Measurements from ENCODE around the gene FXYD2.

Gene FXYD2

DNA sequence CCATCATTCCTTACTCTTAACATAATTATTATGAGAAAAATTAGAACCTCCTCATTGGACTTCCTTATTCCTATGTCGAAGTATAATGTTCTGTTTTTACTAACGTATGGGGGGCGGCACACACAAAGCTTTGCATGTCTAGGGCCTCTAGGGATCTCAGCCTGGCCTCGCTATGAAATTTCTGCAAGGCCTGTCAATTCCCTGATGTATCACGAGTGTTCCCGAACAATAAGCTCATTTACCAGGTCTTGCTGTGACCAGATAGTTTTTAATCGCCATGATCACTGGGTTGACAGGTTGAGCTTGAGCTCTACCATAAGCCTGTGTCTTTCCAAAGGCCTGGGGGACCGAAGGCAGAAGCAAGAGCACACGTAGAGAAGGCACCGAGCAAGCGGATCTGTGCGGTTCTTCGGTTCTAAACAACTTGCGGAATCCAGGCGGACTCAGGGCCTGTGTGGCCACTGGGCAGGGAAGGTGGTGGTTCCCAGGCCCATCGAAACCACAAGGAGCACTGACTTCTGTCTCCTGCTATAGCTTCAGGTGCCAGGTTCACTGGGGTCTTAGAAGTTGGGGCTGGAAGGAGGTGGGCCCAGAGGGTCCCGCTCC is 10.4 kb upstream of the FXYD2 start:
- no peak for DNase-seq

DNA sequence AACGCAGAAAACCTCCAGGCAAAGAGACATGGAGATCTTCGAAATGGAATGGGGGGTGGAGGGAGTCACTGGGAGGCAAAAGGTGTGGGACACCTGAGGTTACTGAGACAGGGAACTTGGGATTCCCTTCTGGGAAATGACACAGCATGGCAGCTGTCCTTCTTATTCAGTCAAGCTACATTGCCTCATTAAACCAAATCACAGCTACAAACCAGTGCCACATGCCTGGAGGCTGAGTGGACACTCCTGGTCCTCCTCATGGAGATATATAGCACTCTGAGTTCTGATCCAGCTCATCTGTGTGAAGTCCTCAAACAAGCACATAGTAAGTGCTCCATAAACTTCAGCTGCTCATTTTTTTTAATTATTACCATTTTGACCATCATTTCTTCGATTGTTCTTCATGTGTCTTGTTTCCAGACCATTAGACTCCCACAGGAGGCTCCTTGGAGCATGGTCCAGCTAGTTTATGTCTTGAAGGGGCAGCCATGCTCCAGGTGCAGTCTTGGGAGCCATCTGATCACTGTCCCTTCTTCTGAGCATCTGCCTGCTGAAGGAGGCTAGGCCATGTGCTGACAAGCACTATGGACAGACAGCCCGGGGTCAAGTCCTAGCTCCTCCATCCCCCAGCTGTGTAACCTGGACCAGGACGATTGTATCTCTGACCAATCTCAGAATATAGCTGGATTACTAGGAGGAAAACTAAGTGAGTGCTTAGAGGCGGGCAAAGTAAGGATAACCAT is 9.7 kb upstream of the FXYD2 start:
- peak in 1 of 2 donors; percentile 10 for DNase-seq

DNA sequence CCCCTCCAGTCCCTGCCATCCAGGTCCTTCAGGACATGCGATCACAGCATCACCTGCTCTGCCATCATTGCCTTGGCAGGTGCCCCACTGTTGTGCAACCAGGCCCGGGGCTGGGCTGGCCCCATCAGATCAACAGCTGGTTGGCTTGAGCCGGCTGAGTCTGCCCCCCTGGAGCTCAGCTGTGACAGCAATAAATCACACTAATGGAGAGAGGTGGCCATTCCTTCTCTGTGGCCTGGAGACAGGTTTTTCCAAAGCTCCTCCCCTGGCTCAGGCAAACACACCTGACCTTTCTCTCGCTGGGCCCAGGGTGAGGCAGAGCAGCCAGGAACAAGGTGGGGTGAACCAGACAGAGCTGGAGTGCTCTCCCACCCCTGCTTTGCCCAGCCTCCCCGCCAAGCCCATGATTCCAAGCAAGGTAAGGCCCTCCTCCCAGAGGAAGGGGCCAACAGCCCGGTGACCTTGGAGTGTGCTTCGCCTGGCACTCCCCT is 8.9 kb upstream of the FXYD2 start:
- DNase-seq, result peak in 1 of 2 donors; percentile 10

DNA sequence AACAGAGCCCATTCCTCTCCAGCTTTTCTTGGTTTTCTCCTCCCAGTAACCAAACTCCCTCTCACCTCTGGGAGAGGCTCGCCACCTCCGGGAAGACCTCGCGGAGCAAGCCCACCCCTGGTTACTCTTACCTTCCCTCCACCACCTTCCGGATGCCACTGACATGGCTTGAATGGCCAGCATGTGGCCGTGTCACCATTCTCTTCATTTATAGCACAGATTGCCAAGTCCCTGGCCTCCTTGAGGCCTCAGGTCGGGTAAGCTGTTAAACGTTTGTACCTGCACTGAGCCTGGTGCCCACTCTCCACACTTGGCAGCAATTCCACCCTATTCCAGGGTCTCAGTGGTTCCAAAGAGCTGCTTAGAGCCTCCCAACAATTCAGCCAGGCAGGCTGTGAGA is 8.0 kb upstream of the FXYD2 start:
- DNase-seq, result peak in 1 of 2 donors; percentile 13

DNA sequence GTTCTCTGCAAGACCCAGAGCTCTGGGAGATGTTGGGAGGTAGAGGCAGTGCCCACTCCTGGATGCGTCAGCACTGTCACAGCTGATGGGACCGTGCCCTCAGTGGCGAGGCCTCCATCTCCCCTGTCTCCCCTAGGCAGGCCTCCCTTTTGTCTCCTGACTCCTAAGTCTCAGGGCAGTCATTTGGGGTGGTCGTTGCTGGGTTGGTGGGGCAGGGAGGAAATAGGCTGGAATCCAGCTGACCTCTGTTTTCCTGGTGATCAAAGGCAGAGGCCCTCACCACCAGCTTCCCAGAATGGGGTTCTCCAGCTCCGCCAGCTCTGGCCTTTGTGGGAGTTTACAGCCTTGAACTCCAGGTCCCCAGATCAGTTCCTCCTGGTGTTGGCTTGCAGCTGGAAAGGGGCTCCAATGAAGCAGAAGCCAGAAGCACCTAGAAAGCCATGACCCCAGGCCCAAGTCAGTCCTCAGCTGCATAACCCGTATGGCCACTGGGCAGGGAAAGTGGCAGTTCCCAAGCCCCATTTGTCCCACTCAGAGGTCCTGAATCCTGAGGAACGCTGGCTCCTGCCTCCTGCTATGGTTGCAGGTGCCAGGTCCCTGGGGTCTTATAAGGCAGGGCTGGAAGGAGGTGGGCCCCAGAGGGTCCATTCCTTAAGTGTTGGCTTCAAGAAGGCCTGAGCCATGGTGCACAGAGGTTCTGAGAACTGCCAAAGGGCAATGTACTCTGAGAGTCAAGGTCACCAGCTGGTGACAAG is 7.3 kb upstream of the FXYD2 start:
- peak in 1 of 2 donors; percentile 13 for DNase-seq

DNA sequence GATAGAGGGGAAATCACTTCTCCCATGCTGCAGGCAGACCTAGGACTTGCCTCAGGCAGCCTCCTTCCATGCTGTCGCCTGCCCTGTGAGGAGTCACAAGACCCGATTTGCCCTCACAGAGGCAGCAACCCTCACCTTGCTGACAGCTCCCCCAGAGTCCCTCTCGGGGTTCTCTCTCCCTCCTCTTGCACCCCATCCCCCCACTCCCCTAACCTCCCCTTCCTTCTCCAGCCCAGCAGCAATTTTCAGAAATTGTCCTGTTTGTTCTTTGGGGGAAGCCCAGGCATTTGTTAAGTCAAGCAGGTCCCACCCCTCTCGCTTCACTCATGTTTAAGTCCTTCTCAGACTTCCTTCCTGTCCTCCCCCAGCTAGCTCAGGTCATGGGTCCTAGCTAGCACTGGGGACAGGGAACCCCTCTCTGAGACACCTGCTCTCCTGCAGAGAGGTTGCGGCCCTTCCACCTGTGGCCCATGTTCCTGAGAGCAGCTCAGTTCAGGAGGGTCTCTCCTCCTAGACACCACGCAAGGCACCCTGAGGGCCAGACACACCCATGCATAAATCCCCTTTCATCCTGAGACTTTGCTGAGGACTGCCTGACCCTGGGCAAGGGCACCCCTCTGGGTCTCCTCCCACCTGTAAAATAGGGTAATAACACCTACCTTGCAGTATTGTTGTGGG is 6.3 kb upstream of the FXYD2 start:
- DNase-seq, result peak in 1 of 2 donors; percentile 17

DNA sequence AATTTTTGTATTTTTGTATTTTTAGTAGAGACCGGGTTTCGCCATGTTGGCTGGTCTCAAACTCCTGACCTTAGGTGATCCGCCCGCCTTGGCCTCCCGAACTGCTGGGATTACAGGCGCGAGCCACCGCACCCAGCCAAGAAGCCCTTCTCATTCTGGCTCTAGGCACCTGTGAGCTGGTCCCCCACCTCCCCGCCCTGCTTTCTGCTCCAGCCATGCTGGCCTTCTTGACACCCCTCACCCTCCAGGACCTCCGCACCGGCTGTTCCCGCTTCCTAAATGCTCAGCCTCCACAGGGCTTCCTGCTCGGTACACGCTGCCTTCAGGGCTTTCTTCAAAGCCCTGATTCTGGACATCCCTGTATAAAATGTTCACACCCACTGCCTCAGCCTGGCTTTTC is 5.5 kb upstream of the FXYD2 start:
- peak in 1 of 2 donors; percentile 15 for DNase-seq

DNA sequence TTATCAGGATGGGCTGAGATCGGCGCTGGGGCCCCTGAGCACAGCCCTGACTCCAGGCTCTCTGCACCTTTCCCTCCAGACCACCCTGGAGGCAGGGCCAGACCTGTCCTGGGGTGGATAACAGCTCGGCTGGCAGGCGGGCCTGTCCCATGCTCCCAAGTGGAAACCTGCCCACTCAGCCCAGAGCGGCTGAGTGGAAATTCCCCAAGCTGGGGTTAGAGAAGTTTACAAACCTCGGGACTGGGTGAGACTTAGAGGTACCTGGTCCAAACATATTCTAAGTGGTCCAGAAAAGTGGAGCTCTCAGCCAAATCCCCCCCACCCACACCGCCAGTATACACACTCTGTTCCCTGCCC is 4.8 kb upstream of the FXYD2 start:
- peak in 1 of 2 donors; percentile 16 for DNase-seq

DNA sequence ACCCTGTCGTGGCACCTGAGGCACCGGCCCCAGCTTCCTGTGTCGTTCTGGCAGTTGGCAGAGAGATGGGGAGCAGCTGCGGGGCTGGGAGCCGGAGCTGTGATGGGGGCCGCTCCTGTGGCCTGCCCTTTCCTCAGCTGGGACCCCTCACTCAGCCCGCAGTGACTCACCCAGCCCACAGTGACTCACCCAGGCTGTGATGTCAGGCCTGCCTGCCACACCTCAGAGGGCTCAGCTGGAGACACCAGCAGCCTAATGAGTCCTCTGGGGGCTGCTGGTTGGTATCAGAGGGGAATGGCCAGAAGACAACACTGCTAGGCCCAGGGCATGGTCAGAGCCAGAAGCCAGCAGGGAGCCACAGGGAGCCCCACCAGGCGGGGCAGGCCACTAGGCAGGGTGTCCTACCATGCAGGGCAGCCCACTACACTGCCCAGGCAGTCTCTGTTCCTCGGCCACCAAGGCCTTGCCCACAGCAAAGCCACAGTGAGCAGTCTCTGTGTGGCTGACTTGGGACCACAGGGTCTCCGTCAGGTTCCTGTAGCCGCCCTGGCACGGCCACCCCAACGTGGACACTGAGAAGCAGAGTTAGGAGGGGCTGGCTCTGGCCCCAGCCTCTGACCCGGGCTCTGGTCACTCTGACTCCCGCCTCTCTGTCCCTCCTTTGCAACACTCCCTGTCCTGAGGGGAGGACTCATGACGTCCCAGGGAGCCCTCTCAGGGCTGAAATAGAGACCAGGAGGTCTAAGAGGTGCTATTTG is 4.2 kb upstream of the FXYD2 start:
- DNase-seq, result peak; percentile 82 to 85

DNA sequence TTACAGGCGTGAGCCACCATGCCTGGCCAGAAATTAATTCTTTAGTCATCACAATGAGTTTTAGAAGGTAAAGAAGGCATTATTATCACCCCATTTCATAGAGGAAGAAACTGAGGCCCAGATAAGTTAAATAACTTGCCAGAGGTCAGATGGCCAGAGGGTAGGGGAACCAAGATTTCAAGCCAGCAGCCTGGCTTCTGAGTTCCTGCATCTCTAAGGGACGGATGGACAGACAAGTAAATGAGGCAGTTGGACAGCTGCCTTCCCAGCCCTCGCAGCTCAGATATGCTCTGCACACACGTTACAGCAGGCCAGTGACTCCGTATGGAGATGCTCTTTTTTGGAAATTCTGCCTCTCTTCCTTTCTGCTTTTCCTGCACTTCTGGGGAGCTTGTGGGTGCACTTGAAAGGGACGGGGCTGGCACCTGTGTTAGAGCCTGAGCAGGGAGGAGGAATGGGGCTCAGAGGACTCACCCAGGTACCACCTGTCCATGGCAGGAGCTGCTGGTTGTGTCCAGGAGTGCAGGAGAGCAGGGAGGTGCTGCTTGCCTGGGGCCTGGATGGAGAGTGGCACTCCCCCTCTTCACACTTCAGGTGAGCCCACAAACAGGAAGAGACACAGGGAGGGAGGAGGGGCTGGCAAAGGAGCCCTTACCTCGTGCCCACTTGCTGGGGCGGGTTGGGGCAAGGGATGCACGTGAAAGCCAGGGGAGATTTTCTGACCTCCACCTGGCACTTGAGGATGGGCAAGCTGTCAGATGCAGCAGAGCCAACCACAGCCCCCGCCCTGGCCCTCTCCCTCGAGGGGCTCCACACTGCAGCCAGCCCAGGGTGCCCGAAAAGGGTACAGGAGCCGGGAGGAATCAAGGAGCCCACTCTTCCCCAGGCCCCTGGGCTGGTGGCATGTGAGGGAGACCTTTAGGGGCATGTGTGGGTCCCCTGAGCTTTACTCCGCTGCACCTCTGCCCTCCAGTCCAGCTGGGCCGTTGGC is 3.3 kb upstream of the FXYD2 start:
- peak in 1 of 2 donors; percentile 18 for DNase-seq

DNA sequence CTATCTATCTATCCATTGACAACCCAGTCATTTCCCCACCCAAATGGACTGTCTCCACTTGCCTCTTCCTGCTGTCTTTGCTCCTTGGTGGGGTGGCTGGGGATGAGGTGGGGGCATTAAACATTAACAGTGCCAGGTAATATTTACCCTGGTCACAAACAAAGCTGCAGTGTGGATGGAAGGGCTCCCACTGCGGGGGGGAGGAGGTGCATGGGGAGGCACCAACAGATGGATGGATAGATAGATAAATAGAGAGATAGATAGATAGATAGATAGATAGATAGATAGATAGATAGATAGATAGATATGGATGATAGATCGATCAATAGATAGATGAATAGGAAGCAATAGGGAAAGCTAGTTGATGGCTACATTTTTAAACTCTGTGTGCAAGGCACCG is 2.3 kb upstream of the FXYD2 start:
- DNase-seq, result no peak

DNA sequence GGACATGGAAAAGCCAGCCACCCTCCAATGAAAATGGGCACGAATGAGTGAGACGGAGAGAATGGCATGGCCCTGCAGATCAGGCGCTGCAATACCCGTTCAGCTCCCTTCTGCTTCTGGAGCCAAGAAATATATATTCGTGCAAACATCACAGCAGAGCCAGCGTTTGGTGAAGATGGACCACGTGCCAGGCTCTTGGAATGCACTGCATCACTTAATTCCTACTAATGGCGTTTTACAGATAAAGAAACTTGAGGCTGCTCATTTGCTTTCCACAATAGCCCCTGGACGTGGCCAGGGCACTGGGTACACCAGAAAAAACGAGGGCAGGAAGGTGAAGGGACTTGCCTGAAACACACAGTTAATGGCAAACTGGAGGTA is 1.6 kb upstream of the FXYD2 start:
- no peak for DNase-seq

DNA sequence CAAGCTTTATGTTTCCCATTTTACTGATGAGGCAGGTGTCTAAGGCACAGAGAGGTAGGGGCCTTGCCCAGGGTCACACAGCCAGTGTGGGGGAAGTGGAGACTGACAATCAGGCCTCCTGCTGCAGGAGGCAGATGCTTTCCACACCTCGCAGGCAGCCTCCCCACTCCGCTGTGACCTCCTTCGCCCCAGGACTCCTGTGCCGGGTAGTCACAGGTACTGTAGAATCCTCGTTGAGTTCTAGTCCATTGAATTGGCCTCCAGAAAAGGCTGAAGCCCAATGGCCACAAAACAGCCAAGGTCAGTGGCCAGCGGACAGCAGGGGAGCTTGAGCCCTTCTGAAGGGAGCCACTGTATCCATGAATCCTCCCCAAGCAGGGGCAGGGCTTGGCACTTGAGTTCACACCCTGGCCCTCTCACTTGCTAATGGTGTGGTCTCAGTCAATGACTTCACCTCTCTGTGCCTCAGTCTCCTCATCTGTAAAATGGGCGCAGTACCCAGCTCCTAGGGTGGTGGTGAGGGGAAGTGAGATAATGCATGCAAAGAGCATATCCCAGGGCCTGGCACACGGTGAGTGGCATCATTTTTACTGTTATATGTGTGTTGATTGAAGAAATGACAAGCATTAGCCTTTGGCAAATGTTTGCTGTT is 1.1 kb upstream of the FXYD2 start:
- DNase-seq, result no peak

DNA sequence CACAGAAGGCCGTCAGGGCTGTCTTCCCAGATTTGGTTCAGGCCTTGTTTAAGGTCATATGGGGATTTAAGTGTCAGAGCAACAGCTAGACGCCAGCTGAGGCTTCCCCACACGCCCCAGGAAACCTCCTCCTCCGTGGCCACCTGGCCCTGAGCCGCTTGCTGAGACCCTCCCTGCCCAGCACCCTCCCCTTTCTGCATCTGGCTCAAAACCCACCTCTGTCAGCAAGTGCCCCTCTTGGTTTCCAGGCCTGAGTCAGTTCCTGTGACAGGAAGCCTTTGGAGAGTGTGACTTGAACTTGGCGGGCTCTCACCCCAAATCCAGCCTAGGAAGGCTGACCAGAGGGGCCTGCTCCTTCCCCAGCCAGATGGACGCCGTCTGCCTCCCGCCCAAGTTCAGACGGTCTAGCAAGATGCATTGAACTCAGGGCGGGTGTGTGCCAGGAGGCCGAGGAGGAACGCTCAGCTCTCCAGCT is 561 bp downstream of the FXYD2 start:
- DNase-seq, result no peak

DNA sequence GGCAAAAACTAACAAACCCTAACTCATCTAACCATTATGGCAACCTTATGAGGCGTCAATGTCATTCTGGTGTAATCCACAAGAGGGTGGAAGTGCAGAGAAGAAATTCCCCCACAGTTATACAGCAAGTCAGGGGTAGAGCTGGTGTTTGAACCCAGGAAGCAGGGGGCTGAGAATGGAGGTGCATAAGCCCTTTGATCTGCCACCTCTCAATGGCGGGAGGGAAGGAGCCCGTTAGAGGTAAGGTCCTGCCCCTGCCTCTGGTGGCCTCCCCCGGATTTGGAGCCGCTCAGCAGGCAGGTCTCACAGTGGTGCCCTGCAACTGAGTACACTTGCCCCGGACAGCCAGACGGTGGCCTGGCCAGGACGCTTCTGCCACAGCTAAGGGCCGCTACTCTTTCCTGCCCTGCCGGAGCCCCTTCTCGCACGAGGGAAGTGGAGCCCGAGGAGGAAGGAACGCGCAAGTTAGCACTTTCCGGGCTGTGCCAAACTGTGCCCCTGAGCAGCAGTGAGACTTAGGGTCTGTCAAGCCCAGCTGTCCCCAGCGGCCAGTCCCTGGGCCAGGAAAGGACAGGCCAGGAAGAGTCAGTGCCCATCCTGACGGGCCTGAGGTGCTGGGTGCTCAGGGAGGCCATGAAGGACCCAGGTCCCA is 1.1 kb downstream of the FXYD2 start:
- no peak for DNase-seq

DNA sequence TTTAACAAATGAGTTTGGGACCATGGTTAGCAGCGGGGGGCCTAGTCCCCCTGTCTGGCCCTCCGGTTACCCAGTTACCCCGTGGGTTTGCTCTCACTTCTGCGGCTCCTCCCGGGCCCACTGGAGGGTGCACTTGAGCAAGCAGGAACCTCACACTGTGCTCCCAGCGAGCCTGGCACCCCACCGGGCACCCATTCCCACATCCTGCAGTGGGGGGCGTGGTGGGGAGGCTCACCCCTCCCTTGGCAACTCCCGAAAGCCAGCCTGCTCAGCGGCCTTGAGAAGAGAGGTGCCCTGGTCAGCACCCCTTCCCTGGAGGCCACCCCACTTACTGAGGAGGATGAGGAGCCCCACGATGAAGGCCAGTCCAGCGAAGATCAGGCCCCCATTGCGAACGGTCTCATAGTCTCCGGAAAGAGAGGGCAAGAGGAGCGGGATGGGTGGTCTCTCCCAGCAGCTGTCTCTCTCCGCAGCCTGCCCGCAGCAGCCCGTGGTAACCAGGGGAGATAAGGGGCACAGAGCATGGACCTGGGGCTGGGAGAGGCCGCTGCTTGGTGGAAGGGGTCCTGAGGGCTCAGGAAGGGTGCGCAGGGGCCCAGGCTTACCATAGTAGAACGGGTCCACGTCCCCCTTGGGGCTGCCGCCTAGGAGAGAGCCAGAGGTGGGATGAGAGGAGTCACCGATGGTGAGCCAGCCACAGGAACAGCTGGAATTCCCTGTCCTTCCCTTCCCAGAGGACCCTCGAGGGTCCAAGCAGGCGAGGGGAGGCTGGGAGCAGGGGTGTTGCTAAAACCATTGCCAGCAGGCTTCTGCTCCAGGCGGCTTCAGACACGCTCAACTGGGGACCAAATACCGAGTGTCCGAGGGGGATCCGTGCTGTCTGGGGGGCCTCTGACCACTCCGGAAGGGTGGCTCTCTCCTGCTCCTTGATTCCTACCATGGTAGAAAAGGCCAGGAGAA is 2.2 kb downstream of the FXYD2 start:
- DNase-seq, result peak; percentile 68 to 74

DNA sequence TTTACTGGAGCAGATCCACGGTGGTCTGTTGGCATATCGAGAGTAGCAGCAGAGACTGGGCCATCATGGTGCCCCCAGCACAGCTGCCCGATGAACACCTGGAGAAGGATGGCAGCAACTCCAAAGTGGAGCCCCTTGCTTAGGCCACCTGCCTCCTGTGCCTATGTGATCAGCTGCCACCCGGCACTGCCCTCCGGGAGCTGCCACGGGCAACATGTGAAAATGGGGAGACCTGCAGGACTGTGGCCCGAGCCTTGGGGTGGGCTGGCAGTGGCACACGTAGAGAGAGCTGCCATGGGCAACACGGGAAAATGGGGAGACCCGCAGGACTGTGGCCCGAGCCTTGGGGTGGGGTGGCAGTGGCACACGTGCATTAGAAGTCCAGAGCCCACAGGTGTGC is 3.1 kb downstream of the FXYD2 start:
- DNase-seq, result no peak

DNA sequence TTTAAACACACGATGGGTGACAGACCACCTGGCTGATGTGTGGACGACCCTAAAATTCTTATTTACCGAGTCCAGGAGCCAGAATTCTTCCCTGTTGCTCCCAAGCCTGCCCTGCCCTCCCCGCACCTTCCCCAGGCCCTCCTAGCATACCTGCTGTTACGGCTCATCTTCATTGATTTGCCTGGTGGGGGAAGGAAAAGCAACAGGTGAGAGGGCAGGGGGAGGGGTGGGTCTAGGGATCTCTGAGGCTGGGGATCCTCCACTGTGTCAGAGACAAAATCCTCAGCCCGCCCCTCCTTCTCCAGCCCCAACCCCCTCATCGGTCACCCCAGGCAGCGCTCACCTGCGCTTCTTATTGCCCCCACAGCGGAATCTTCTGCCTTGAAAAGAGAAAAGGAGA is 4.0 kb downstream of the FXYD2 start:
- no peak for DNase-seq

DNA sequence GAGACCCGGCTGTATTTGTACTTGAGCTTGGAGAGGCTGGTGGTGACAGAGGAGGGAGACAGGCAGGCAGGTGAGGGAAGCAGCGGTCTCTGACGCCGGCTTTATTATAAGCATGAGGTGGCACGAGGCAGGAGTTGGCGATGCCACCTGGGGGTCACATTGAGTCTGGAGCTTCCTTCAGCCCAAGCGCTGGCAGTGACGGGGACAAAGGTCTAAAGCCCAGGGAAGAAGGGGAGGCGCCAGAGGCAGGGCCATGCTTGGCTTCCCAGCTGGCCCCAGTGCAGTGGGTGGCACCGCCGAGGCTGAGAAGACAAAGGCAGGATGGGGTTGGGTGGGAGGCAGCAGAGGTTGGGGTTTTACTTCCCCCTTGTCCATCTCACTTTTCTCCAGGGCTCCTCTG is 4.5 kb downstream of the FXYD2 start:
- no peak for DNase-seq

Data from stimulated activated CD4-positive, alpha-beta T cell treated with anti-CD3 and anti-CD28 coated beads, Interleukin-2, amount 100 ng/mL, for 24 hours (primary cell).